SK-N-SH (cell line): Measurements from ENCODE around the gene POLR1D. TPM values are rescaled to one million over a fixed set of nuclear protein-coding genes. Genes with fewer than 3 reads are reported as not detected.

ENCODE experiments used
- CTCF ChIA-PET: fragments of 300-600, 350-600 bp; formaldehyde crosslinking; extraction: SDS; loops from one replicate; lab custom pipeline; 2021; lab: Yijun Ruan, JAX
- POLR2A ChIA-PET: fragments of 350-600 bp; sonication (Branson Sonifier 250); formaldehyde crosslinking; extraction: SDS; loops from one replicate; lab custom pipeline; 2020; ENCODE audit warnings: antibody characterized with exemption, inconsistent platforms; lab: Yijun Ruan, JAX
- DNase-seq: peaks from one replicate; pipeline ENCODE4 v3.0.0; 2012
- H2AFZ ChIP-seq: fragments of 200-600 bp; sonication (generic); 2 replicates; pipeline ENCODE4 v1.8.1; 2016; ENCODE audit warnings: antibody characterized with exemption, mild to moderate bottlenecking, low read depth
- H3F3A ChIP-seq: fragments of 200-600 bp; sonication (generic); replicated peaks from 2 replicates; pipeline ENCODE3; 2016; ENCODE audit warnings: antibody characterized with exemption, mild to moderate bottlenecking; ENCODE audit not compliant: insufficient read depth
- H3K27ac ChIP-seq, 2 experiments: fragments of 200-500 bp in 1 of 2; fragments of 200-600 bp in 1 of 2; sonication (Bioruptor generic) in 1 of 2; sonication (generic), shearing (Covaris generic) in 1 of 2; 2 replicates each; pipeline versions ENCODE4 v1.5.1 to v1.6.1; 2014 to 2016; ENCODE audit warnings: low read depth in 2 of 2, inconsistent platforms in 1 of 2, low read length in 1 of 2, mild to moderate bottlenecking in 1 of 2, mixed read lengths in 1 of 2
- H3K27me3 ChIP-seq: fragments of 200-600 bp; sonication (generic), shearing (Covaris generic); 2 replicates; pipeline ENCODE4 v1.6.1; 2016; ENCODE audit warnings: mixed run types; ENCODE audit not compliant: insufficient read depth
- H3K36me3 ChIP-seq, 2 experiments: fragments of 200-500 bp in 1 of 2; fragments of 200-600 bp in 1 of 2; sonication (Bioruptor generic) in 1 of 2; sonication (generic) in 1 of 2; replicated peaks in 1 of 2; 2 replicates each; pipeline versions ENCODE3 to v1.5.1; 2014 to 2016; ENCODE audit warnings: low read length in 1 of 2, mild to moderate bottlenecking in 1 of 2; ENCODE audit not compliant: insufficient read depth in 2 of 2, control insufficient read depth in 1 of 2
- H3K4me1 ChIP-seq, 2 experiments: fragments of 200-500 bp in 1 of 2; fragments of 200-600 bp in 1 of 2; sonication (Bioruptor generic) in 1 of 2; sonication (generic), shearing (Covaris generic) in 1 of 2; 2 replicates each; pipeline versions ENCODE4 v1.5.1 to v1.6.1; 2014 to 2016; ENCODE audit warnings: low read depth in 1 of 2, low read length in 1 of 2, mixed run types in 1 of 2; ENCODE audit not compliant: insufficient read depth in 2 of 2, control insufficient read depth in 1 of 2
- H3K4me2 ChIP-seq: fragments of 200-600 bp; sonication (generic), shearing (Covaris generic); 2 replicates; pipeline ENCODE4 v1.6.1; 2017; ENCODE audit warnings: mixed run types
- H3K4me3 ChIP-seq, 2 experiments: fragments of 200-500 bp in 1 of 2; fragments of 200-600 bp in 1 of 2; sonication (Bioruptor generic) in 1 of 2; sonication (generic), shearing (Covaris generic) in 1 of 2; 2 replicates each; pipeline versions ENCODE4 v1.5.1 to v1.8.1; 2014 to 2016; ENCODE audit warnings: low read depth in 2 of 2, inconsistent platforms in 1 of 2, low read length in 1 of 2, mild to moderate bottlenecking in 1 of 2, mixed read lengths in 1 of 2, moderate library complexity in 1 of 2
- H3K79me2 ChIP-seq: fragments of 200-600 bp; sonication (generic); 2 replicates; pipeline ENCODE4 v1.8.1; 2017; ENCODE audit warnings: mild to moderate bottlenecking; ENCODE audit not compliant: insufficient read depth
- H3K9ac ChIP-seq: fragments of 200-600 bp; sonication (generic); 2 replicates; pipeline ENCODE4 v1.6.1; 2017; ENCODE audit warnings: mixed run types
- H3K9me2 ChIP-seq: fragments of 200-600 bp; sonication (generic); 2 replicates; pipeline ENCODE4 v1.6.1; 2017; ENCODE audit warnings: mixed run types
- H3K9me3 ChIP-seq: fragments of 200-600 bp; sonication (generic); 2 replicates; pipeline ENCODE4 v1.6.1; 2017; ENCODE audit warnings: mixed run types, mild to moderate bottlenecking, moderate library complexity
- H4K20me1 ChIP-seq: fragments of 200-600 bp; sonication (generic); 2 replicates; pipeline ENCODE4 v1.6.1; 2017; ENCODE audit warnings: mild to moderate bottlenecking, mixed run types; ENCODE audit not compliant: insufficient read depth
- CHD2 ChIP-seq: fragments of 150-350 bp; IDR thresholded peaks from 2 replicates; pipeline ENCODE4 v1.6.1; 2018; ENCODE audit warnings: low read length; ENCODE audit not compliant: partially characterized antibody
- JUND ChIP-seq: IDR thresholded peaks from 2 replicates; pipeline ENCODE4 v1.4.0; 2012
- POLR2AphosphoS5 ChIP-seq: IDR thresholded peaks from 2 replicates; pipeline ENCODE4 v1.6.1; 2012; ENCODE audit warnings: low read depth, low read length
- TCF12 ChIP-seq: IDR thresholded peaks from 2 replicates; pipeline ENCODE4 v1.4.0; 2012
- WGBS: methylation state at CpG from one replicate; pipeline ENCODE4 v1.1.6; 2017; ENCODE audit warnings: low lambda C conversion rate; 5-methylcytosine and 5-hydroxymethylcytosine counted together
- polyA plus RNA-seq, 3 experiments: library from polyadenylated mRNA; depleted of rRNA; stranded (reverse); fragments of >200 nt; gene quantifications; 2 replicates each; pipeline ENCODE4 v1.2.3, GENCODE V29; 2012
- TF ChIP-seq, protein P1 (sequence below): IDR thresholded peaks from 2 replicates; pipeline ENCODE4 v1.6.1; 2012; ENCODE audit warnings: mild to moderate bottlenecking, low read depth, low read length, moderate library complexity
- TF ChIP-seq, protein P2 (sequence below): fragments of 150-350 bp; IDR thresholded peaks from 2 replicates; pipeline ENCODE4 v1.6.1; 2016; ENCODE audit warnings: mild to moderate bottlenecking, low read depth, low read length

POLR1D gene
- polyA plus RNA-seq, 1 of the 3 experiments (the other 2 are of a cell fraction) = 150 TPM

DNA sequence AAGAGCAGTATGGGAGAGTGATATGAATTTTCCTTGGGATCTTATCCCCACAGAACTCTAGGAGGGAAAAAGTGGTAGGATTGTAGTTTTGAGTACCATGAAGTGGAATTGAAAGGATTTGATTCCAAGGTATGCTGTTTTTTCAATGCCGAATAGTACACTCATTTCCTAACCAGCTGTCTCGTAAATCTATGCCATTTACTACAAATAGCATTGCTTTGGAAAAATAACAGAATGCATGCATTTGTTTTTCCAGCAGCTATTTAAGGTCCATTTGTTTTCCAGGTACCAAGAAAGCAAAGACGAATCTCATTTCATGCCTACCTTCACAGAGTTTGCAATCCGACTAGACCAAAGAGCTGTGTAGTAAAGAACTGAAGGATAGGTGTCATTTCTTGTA lies 10.5 kb downstream of the POLR1D start (continued):
- TF ChIP-seq, protein P1, sequence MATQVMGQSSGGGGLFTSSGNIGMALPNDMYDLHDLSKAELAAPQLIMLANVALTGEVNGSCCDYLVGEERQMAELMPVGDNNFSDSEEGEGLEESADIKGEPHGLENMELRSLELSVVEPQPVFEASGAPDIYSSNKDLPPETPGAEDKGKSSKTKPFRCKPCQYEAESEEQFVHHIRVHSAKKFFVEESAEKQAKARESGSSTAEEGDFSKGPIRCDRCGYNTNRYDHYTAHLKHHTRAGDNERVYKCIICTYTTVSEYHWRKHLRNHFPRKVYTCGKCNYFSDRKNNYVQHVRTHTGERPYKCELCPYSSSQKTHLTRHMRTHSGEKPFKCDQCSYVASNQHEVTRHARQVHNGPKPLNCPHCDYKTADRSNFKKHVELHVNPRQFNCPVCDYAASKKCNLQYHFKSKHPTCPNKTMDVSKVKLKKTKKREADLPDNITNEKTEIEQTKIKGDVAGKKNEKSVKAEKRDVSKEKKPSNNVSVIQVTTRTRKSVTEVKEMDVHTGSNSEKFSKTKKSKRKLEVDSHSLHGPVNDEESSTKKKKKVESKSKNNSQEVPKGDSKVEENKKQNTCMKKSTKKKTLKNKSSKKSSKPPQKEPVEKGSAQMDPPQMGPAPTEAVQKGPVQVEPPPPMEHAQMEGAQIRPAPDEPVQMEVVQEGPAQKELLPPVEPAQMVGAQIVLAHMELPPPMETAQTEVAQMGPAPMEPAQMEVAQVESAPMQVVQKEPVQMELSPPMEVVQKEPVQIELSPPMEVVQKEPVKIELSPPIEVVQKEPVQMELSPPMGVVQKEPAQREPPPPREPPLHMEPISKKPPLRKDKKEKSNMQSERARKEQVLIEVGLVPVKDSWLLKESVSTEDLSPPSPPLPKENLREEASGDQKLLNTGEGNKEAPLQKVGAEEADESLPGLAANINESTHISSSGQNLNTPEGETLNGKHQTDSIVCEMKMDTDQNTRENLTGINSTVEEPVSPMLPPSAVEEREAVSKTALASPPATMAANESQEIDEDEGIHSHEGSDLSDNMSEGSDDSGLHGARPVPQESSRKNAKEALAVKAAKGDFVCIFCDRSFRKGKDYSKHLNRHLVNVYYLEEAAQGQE = no peak
- TF ChIP-seq POLR2AphosphoS5 = no peak

DNA sequence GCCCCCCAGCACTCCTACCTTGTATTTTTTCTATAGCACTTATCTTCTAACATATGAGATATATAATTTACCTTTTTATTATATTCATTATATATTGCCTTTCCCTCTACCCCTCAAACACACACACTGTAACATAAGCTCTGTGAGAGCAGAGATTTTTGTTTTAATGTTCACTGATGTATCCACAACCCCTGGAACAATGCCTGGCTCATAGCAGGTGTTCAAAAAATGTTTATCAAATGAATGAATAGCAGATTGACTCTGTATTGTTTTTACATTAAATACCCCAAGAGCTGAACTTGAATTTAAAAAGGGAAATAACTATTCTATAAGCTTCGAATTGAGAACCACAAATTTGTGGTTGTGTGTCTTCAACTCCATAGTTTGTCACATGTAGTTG lies 11.0 kb downstream of the POLR1D start:
- peaks cover 66% of the 10 kb centered on the region for H3K79me2 ChIP-seq

More for the DNA sequence above, 11.0 kb downstream of the POLR1D start:
- H3K4me1 ChIP-seq = peaks cover 3 to 12% of the 10 kb centered on the region in 2 experiments; a peak in 3 of 4 replicates
- H2AFZ ChIP-seq = no peak overlapping the region
- DNase-seq = no peak
- H3K9ac ChIP-seq = no peak overlapping the region
- H4K20me1 ChIP-seq = peaks cover 55% of the 10 kb centered on the region
- no peak overlapping the region for H3K4me2 ChIP-seq
- H3K9me3 ChIP-seq = no peaks in the 10 kb centered on the region
- ChIA-PET POLR2A (no interaction called here), CTCF (interaction anchor here (0.7 to 1.1 kb wide), 2 partner anchors 11 to 100 kb away, joined by 4 read pairs; partner anchors contain the start of gene POLR1D)
- peaks cover 4% of the 10 kb centered on the region for H3F3A ChIP-seq
- H3K27me3 ChIP-seq = no peaks in the 10 kb centered on the region
- 91% methylated on average over 1 of the region's 1 CpG for WGBS
- peaks cover 19 to 21% of the 10 kb centered on the region in 2 experiments for H3K36me3 ChIP-seq
- no peak overlapping the region for H3K27ac ChIP-seq
- TF ChIP-seq TCF12 (no peak), CHD2 (no peak), JUND (no peak)
- TF ChIP-seq, protein P2, sequence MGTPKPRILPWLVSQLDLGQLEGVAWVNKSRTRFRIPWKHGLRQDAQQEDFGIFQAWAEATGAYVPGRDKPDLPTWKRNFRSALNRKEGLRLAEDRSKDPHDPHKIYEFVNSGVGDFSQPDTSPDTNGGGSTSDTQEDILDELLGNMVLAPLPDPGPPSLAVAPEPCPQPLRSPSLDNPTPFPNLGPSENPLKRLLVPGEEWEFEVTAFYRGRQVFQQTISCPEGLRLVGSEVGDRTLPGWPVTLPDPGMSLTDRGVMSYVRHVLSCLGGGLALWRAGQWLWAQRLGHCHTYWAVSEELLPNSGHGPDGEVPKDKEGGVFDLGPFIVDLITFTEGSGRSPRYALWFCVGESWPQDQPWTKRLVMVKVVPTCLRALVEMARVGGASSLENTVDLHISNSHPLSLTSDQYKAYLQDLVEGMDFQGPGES = no peak
- TF ChIP-seq, protein P1 = no peak
- no peaks in the 10 kb centered on the region for H3K9me2 ChIP-seq
- H3K4me3 ChIP-seq = no peak overlapping the region
